Calu3 (cell line): Measurements from ENCODE around the gene RNF128. TPM values are rescaled to one million over a fixed set of nuclear protein-coding genes. Genes with fewer than 3 reads are reported as not detected.
"Not testable (repeated sequence)": the region's sequence is repeated elsewhere in the genome, so short reads cannot be mapped to it uniquely, and the experiment has no call there.

Experiments
- BruUV-seq: library from RNA; stranded (reverse); fragments of 400-500 nt; replicated peaks from 2 replicates; lab custom pipeline; 2021; lab: Mats Ljungman, UMichigan
- CTCF ChIA-PET: fragments of 300-600 bp; sonication (Branson Sonifier 250); formaldehyde crosslinking; loops from one replicate; lab custom pipeline; 2022; ENCODE audit warnings: antibody characterized with exemption; lab: Charles Lee
- DNase-seq: peaks from one replicate; pipeline ENCODE4 v3.0.0; 2022
- H3K27ac Mint-ChIP-seq: one replicate; pipeline ENCODE4 v1.8.0; 2022; ENCODE audit warnings: mixed read lengths; ENCODE audit not compliant: unreplicated experiment
- H3K27me3 Mint-ChIP-seq: one replicate; pipeline ENCODE4 v1.8.0; 2022; ENCODE audit warnings: mixed read lengths; ENCODE audit not compliant: unreplicated experiment
- H3K36me3 Mint-ChIP-seq: one replicate; pipeline ENCODE4 v1.8.0; 2022; ENCODE audit warnings: mild to moderate bottlenecking, moderate library complexity, mixed read lengths; ENCODE audit not compliant: insufficient read depth, unreplicated experiment
- H3K4me1 Mint-ChIP-seq: one replicate; pipeline ENCODE4 v1.8.0; 2022; ENCODE audit warnings: mild to moderate bottlenecking, low read depth, mixed read lengths; ENCODE audit not compliant: unreplicated experiment
- H3K4me3 Mint-ChIP-seq: one replicate; pipeline ENCODE4 v1.8.0; 2022; ENCODE audit warnings: mild to moderate bottlenecking, low read depth, moderate library complexity, mixed read lengths; ENCODE audit not compliant: unreplicated experiment
- H3K9me3 Mint-ChIP-seq: one replicate; pipeline ENCODE4 v1.8.0; 2022; ENCODE audit warnings: low read depth, mixed read lengths; ENCODE audit not compliant: unreplicated experiment
- intact Hi-C: fragments of 100-400 bp; cut with micrococcal nuclease; formaldehyde crosslinking; loops from one replicate; pipeline ENCODE4 v1.10.0; 2022; ENCODE audit not compliant: unreplicated experiment
- total RNA-seq: library from RNA; stranded (reverse); gene quantifications from 2 replicates; pipeline ENCODE4 v1.2.3, GENCODE V29; 2022
- TF ChIP-seq, protein P1 (sequence below): fragments of 200-600 bp; IDR thresholded peaks from one replicate; pipeline ENCODE4 v1.8.0; 2022; ENCODE audit warnings: antibody characterized with exemption; ENCODE audit not compliant: unreplicated experiment

The RNF128 gene
- total RNA-seq, 1 experiment from 2014 or later = 40.1 TPM

DNA sequence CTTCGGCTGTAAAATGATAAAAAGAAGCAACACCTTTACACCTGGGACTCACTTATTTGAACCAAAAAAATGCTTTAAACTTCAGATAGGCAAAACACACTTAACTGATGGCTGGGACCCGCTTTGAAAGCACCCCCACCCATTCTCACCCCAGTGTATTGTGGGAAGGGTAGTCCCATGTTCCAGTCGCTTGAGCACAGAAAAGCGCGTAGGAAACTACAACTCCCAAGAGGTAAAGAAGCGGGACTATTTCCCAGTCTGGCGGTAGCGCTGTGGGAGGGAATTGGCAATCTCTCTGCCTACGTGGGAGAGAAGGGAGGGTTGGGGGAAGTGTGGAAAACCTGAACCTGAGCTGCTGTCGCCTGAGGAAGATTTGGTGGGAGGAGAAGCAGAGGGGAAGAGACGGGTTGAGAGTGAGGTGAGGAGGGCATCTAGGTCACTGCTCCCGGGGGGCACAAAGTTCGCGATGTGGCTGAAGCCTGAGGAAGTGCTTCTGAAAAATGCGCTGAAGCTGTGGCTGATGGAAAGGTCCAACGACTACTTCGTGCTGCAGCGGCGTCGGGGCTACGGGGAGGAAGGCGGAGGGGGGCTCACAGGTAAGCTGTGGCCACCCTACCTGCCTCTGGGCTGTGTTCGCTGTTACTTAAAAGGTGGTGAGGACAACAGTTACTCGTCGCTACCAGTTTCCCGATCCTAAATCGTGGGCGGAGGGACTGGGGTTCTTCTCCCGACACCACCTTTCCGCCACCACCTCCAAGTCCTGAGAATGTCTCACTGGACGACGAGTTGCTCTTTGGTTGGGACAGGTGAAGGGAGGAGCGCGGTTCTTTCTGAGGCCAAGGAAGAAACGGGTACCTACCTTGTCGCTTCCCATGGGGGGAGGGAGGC, 76.1 kb downstream of the RNF128 start, which contains the start of gene TBC1D8B:
TSS of gene TBC1D8B (plus strand) at position 286 of the 888 bp plus-strand sequence. CDS start at position 467, 181 bp downstream.
- H3K27me3 Mint-ChIP-seq = no peaks in the 10 kb centered on the region
- H3K4me3 Mint-ChIP-seq = peak within 1 kb of the TSS; percentile 82
- TSS peak; percentile 19 for BruUV-seq
- TF ChIP-seq, protein P1, sequence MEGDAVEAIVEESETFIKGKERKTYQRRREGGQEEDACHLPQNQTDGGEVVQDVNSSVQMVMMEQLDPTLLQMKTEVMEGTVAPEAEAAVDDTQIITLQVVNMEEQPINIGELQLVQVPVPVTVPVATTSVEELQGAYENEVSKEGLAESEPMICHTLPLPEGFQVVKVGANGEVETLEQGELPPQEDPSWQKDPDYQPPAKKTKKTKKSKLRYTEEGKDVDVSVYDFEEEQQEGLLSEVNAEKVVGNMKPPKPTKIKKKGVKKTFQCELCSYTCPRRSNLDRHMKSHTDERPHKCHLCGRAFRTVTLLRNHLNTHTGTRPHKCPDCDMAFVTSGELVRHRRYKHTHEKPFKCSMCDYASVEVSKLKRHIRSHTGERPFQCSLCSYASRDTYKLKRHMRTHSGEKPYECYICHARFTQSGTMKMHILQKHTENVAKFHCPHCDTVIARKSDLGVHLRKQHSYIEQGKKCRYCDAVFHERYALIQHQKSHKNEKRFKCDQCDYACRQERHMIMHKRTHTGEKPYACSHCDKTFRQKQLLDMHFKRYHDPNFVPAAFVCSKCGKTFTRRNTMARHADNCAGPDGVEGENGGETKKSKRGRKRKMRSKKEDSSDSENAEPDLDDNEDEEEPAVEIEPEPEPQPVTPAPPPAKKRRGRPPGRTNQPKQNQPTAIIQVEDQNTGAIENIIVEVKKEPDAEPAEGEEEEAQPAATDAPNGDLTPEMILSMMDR = no peak
- no peaks in the 10 kb centered on the region for H3K9me3 Mint-ChIP-seq
- peaks cover 14% of the 10 kb centered on the region for H3K4me1 Mint-ChIP-seq
- peaks cover 22% of the 10 kb centered on the region for H3K36me3 Mint-ChIP-seq
- intact Hi-C loops = no loop called here
- peak within 1 kb of the TSS; percentile 78 for H3K27ac Mint-ChIP-seq
- CTCF ChIA-PET = interaction anchor here (0.7 to 1.6 kb wide), 3 partner anchors 22 to 183 kb away, joined by 3 to 7 read pairs (median 3); no protein-coding TSS in a partner anchor
- DNase-seq = peak; percentile 80

DNA sequence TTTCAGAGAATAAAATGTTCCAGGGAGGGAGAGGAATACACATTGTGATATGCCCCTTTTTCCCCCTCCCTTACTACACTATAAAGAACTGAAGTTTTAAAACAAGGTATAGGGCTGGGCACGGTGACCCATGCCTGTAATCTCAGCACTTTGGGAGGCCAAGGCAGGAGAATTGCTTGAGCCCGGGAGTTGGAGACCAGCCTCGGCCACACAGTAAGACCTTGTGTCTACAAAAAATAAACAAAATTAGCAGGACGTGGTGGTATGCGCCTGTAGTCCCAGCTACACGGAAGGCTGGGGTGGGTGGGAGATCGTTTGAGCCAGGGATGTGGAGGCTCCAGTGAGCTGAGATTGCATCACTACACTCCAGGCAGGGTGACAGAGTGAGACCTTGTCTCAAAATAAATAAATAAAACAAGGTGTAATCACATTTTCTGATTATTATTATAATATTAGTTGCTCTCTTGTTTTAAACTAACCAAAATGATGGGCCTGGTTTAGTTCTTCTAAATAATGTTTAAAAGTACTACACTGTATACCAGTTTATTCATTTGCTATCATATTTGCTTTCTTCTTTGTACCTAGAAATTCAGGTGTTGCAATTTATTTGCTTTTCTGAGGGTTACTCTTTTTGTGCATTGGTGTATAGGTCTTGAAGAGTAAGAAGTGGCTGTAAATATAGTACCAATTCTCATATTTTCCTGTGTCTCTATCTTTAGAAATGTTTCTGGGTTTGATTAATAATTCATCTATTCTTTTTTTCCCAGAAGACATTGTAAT, 84.8 kb downstream of the RNF128 start:
- TF ChIP-seq, protein P1 = no peak
- Mint-ChIP-seq H3K27ac (no peak overlapping the region), H3K9me3 (no peaks in the 10 kb centered on the region), H3K4me1 (peaks cover 8% of the 10 kb centered on the region), H3K36me3 (no peaks in the 10 kb centered on the region), H3K27me3 (no peaks in the 10 kb centered on the region), H3K4me3 (no peak overlapping the region)
- CTCF ChIA-PET = no interaction called here
- DNase-seq = no peak
- BruUV-seq = no TSS peak
- intact Hi-C loops = no loop called here

DNA sequence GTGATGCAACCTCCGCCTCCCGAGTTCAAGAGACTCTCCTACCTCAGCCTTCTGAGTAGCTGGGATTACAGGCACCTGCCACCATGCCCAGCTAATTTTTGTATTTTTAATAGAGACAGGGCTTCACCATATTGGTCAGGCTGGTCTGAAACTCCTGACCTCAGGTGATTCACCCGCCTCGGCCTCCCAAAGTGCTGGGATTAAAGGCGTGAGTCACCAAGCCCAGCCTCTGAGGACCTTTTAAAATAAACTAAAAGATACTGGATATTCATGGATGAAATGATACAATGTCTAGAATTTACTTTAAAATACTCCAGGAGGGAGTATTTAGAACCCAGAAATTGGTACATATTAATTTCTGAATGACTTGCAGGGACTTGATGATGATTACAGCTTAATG, 86.4 kb downstream of the RNF128 start:
- H3K4me1 Mint-ChIP-seq, BruUV-seq, H3K36me3 Mint-ChIP-seq, H3K27ac Mint-ChIP-seq, H3K4me3 Mint-ChIP-seq, H3K27me3 Mint-ChIP-seq, H3K9me3 Mint-ChIP-seq, intact Hi-C loops, CTCF ChIA-PET: not testable (repeated sequence)
- DNase-seq = peak; percentile 4

DNA sequence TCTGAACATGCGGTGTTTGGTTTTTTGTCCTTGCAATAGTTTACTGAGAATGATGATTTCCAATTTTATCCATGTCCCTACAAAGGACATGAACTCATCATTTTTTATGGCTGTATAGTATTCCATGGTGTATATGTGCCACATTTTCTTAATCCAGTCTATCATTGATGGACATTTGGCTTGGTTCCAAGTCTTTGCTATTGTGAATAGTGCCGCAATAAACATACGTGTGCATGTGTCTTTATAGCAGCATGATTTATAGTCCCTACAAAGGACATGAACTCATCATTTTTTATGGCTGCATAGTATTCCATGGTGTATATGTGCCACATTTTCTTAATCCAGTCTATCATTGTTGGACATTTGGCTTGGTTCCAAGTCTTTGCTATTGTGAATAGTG, 87.6 kb downstream of the RNF128 start:
- H3K27ac Mint-ChIP-seq, H3K4me1 Mint-ChIP-seq, CTCF ChIA-PET, intact Hi-C loops, H3K27me3 Mint-ChIP-seq, DNase-seq, H3K36me3 Mint-ChIP-seq, BruUV-seq, H3K9me3 Mint-ChIP-seq, H3K4me3 Mint-ChIP-seq: not testable (repeated sequence)

Other genes starting within 250 kb of the RNF128 start
- gene RADX, start 114.7 kb upstream of the RNF128 start, total RNA-seq = 3.4 and 4.3 TPM in 2 replicates
- gene TBC1D8B, start 76.0 kb downstream of the RNF128 start, total RNA-seq = 14.9 and 15.3 TPM in 2 replicates
- gene RIPPLY1, start 176.6 kb downstream of the RNF128 start, total RNA-seq = 0.31 TPM in 1 of 2 replicates, not detected in the other
- 17.6 and 24.7 TPM in 2 replicates for gene CLDN2, start 193.7 kb downstream of the RNF128 start, total RNA-seq